Gastrocnemius medialis (tissue), 4 donors: ENCODE results near the gene CLIP2. TPM values are rescaled to one million over a fixed set of nuclear protein-coding genes. Genes with fewer than 3 reads are reported as not detected.

Experiments
- ATAC-seq, 2 donors: fragments of 150-250 bp; one replicate each; pipeline ENCODE4 v1.9.1; 2016
- DNase-seq, 2 donors: peaks; one replicate each; pipeline ENCODE4 v3.0.0-alpha.2; 2019
- H3K27ac ChIP-seq, 4 donors: fragments of 200-600 bp; sonication (generic); 1 replicate in 1 of 4; 2 replicates in 3 of 4; pipeline ENCODE4 v1.5.1; 2016 to 2018; ENCODE audit warnings: mild to moderate bottlenecking in 2 of 4, moderate library complexity in 1 of 4
- H3K27me3 ChIP-seq, 3 donors: fragments of 200-600 bp; sonication (generic) in 2 of 3; 1 replicate in 1 of 3; 2 replicates in 2 of 3; pipeline versions ENCODE4 v1.5.1 to v1.6.0; 2016 to 2019; ENCODE audit warnings: mild to moderate bottlenecking in 1 of 3, moderate library complexity in 1 of 3
- H3K36me3 ChIP-seq, 2 donors: fragments of 200-600 bp; sonication (generic) in 1 of 2; one replicate each; pipeline ENCODE4 v1.5.1; 2017 to 2018
- H3K4me1 ChIP-seq, 2 donors: fragments of 200-600 bp; sonication (generic) in 1 of 2; one replicate each; pipeline ENCODE4 v1.5.1; 2016 to 2017; ENCODE audit warnings: mild to moderate bottlenecking in 2 of 2
- H3K4me3 ChIP-seq, 4 donors: fragments of 200-600 bp; sonication (generic) in 3 of 4; 1 replicate in 1 of 4; 2 replicates in 3 of 4; pipeline ENCODE4 v1.5.1; 2016 to 2019; ENCODE audit warnings: mild to moderate bottlenecking in 2 of 4
- H3K9me3 ChIP-seq, 3 donors: fragments of 200-600 bp; sonication (generic) in 2 of 3; 1 replicate in 1 of 3; 2 replicates in 2 of 3; pipeline ENCODE4 v1.5.1; 2016 to 2019
- POLR2A ChIP-seq, 2 donors: fragments of 450-650 bp; IDR thresholded peaks; one replicate each; pipeline ENCODE4 v1.6.1; 2017; ENCODE audit warnings: antibody characterized with exemption in 2 of 2, mild to moderate bottlenecking in 2 of 2, moderate library complexity in 2 of 2
- in situ Hi-C, 4 donors: fragments of 200-750 bp; cut with MboI; loops; one replicate each; pipeline versions ENCODE4 v1.15.0 to v1.8.0; 2017; ENCODE audit warnings: low sequenced_read_pairs in 4 of 4
- intact Hi-C: fragments of 100-400 bp; cut with DNase I; formaldehyde crosslinking; loops from one replicate; pipeline ENCODE4 v1.15.1; 2023; ENCODE audit warnings: low total_unique reads
- total RNA-seq, 4 donors: library from RNA; depleted of rRNA; stranded (reverse); fragments of >200 nt; gene quantifications; one replicate each; pipeline versions ENCODE4 v1.1.0 to v1.2.3, GENCODE V29; 2016
- TF ChIP-seq, protein P1 (sequence below), 5 experiments: fragments of 450-650 bp in 3 of 5; fragments of 200-600 bp in 2 of 5; sonication (generic) in 2 of 5; IDR thresholded peaks in 4 of 5; conservative IDR thresholded peaks in 1 of 5; 1 replicate in 4 of 5; 2 replicates in 1 of 5; pipeline ENCODE4 v1.5.1; 2016 to 2019; ENCODE audit warnings: antibody characterized with exemption in 5 of 5, mild to moderate bottlenecking in 3 of 5, moderate library complexity in 3 of 5

The CLIP2 gene
- total RNA-seq, 4 donors from 2014 or later, result 2.0 to 10.0 (median 4.2) TPM

DNA sequence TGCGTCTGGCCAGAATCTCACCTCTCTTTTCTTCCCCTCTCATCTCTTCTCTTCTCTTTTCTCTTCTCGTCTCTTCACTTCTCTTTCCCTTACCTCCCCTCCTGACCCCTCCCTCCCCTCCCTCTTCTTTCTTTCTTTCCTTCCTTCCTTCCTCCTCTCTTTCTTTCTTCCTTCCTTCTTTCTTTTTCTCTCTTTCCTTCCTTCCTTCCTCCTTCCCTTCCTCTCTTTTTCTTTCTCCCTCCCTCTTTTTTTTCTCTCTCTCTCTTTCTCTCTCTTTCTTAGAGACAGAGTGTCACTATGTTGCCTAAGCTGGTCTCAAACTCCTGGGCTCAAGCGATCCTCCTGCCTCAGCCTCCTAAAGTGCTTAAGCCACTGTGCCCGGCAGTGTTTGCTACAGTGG is 159.9 kb downstream of the CLIP2 start:
- no peak for TF ChIP-seq POLR2A (IDR thresholded peaks at IDR 0.05)
- TF ChIP-seq, protein P1, sequence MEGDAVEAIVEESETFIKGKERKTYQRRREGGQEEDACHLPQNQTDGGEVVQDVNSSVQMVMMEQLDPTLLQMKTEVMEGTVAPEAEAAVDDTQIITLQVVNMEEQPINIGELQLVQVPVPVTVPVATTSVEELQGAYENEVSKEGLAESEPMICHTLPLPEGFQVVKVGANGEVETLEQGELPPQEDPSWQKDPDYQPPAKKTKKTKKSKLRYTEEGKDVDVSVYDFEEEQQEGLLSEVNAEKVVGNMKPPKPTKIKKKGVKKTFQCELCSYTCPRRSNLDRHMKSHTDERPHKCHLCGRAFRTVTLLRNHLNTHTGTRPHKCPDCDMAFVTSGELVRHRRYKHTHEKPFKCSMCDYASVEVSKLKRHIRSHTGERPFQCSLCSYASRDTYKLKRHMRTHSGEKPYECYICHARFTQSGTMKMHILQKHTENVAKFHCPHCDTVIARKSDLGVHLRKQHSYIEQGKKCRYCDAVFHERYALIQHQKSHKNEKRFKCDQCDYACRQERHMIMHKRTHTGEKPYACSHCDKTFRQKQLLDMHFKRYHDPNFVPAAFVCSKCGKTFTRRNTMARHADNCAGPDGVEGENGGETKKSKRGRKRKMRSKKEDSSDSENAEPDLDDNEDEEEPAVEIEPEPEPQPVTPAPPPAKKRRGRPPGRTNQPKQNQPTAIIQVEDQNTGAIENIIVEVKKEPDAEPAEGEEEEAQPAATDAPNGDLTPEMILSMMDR (IDR thresholded peaks at IDR 0.05 in 4 of 5, conservative IDR thresholded peaks at IDR 0.05 in 1 of 5), result no peak
- Histone ChIP-seq H3K27me3 (no peaks in the 10 kb centered on the region), H3K36me3 (no peaks in the 10 kb centered on the region), H3K4me1 (peaks cover 0 to 9% of the 10 kb centered on the region in 2 donors), H3K9me3 (no peaks in the 10 kb centered on the region), H3K27ac (peak overlapping the region in 1 of 4 donors; percentile 21), H3K4me3 (no peak overlapping the region)
- DNase-seq (no peak), ATAC-seq (no peak)
- in situ Hi-C loops (loop anchor here in 2 of 4 donors (5.0 to 25.0 kb wide), 3 partner anchors 33 to 588 kb away; no protein-coding TSS in a partner anchor), intact Hi-C loops (loop anchor here (2.0 kb wide), 1 partner anchor 120 kb away; no protein-coding TSS in a partner anchor)

DNA sequence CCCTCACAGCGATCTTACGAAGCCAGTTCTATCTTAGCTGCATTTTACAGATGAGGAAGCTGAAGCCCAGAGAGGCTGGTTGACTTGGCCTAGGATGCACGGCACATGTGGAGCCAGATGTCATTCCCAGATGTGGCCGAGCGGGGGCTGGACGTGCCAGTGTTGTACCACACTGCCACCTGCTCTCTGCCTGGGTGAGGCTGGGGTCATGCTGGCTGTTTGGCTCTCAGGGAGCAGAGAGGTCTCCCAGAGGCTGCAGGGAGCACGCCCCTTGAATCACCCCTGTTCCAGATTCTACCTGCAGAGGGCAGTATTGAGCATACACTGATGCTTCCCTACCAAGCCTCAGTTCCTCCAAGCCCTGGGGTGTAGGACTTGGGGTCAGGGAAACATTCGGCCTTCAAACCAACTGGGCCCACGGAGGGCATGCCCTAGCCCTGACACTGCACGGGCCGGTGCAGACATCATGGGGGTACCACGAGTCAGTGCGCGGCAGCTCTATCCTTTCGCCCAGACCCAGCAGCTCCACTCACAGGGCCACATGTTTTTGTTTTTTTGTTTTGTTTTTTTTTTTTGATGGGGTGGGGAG is 160.7 kb downstream of the CLIP2 start:
- peak in 1 of 2 donors; percentile 11 for DNase-seq

DNA sequence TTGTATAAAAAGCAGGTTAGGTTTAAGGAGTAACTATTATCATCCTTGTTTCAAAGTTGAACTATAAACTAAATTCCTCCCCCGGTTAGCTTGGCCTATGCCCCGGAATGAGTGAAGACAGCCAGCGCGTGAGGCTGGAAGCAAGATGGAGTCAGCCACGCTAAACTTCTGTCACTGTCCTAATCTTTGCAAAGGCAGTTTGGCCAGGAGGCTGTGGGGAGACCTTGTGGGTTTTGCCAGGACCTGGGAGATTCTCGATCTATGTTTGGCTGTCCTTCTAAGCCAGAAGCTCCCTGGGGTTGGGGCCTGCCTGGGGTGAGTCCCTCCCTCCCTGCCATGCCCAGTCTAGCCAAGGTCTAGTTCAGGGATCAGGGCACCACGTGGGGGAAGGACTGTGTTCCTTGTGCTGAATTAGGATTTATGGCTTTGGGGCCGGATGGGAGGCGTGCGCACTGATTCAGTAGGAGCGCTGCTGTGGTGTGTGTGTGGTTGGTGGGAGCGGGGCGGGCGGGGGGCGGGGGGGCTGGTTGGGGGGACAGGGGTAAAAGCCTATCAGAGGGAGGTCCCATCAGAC is 163.6 kb downstream of the CLIP2 start:
- DNase-seq (peak in 1 of 2 donors; percentile 74), ATAC-seq (peak in 1 of 2 donors; percentile 31)
- Histone ChIP-seq H3K4me1 (peaks cover 21 to 24% of the 10 kb centered on the region in 2 donors), H3K9me3 (no peaks in the 10 kb centered on the region), H3K27ac (peak overlapping the region; percentile 93 to 100 (median 100)), H3K36me3 (no peaks in the 10 kb centered on the region), H3K4me3 (peak overlapping the region; percentile 63 to 96 (median 83)), H3K27me3 (no peaks in the 10 kb centered on the region)
- TF ChIP-seq POLR2A (IDR thresholded peaks at IDR 0.05), result no peak
- TF ChIP-seq, protein P1 (IDR thresholded peaks at IDR 0.05 in 4 of 5, conservative IDR thresholded peaks at IDR 0.05 in 1 of 5), result no peak
- in situ Hi-C loops, result no loop called here
- intact Hi-C loops, result no loop called here

More for the DNA sequence above, 160.7 kb downstream of the CLIP2 start:
- ATAC-seq, result peak in 1 of 2 donors; percentile 32
- Histone ChIP-seq H3K27me3 (no peaks in the 10 kb centered on the region), H3K4me3 (no peak overlapping the region), H3K27ac (peak overlapping the region in 1 of 4 donors; percentile 21), H3K9me3 (no peaks in the 10 kb centered on the region), H3K36me3 (no peaks in the 10 kb centered on the region), H3K4me1 (peaks cover 0 to 9% of the 10 kb centered on the region in 2 donors)
- no peak for TF ChIP-seq POLR2A (IDR thresholded peaks at IDR 0.05)
- TF ChIP-seq, protein P1 (IDR thresholded peaks at IDR 0.05 in 4 of 5, conservative IDR thresholded peaks at IDR 0.05 in 1 of 5), result peak; percentile 56 to 88 (median 83)
- intact Hi-C loops, result loop anchor here (2.0 kb wide), 1 partner anchor 119 kb away; no protein-coding TSS in a partner anchor
- in situ Hi-C loops, result loop anchor here in 2 of 4 donors (5.0 to 25.0 kb wide), 3 partner anchors 32 to 587 kb away; no protein-coding TSS in a partner anchor

DNA sequence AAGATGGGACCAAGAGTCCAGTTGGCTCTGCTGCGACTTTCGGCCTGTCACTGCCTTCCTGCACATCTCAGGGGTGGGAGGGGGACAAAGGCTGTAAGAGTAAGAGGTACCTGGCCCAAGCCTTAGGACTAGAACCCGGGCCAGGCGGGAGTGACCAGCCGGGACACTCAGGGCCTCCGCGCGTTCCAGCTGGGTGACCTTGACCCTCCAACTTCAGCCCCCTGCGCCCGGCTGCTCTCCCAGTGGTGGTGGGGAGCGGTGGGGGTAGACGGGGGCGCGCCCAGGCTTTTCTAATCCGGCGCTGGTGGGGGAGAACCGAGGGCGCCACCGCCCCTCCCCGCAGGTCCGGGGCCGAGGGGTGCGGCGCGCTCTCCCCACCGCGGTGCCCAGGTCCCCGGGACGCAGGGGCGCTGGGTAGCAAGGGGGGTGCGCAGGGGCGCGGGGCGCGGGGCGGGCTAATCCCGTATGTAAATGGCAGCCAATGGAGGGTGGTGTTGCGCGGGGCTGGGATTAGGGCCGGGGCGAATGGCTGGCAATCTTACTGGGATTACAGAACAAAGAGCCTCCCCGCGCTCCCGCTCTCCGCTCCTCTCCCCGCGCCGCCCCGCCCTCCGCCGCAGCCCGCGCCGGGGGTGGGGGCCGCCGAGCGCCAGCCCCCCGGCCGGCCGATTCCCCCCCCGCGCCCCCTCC is 164.3 kb downstream of the CLIP2 start, which contains the start of gene GTF2IRD1:
Gene GTF2IRD1 (plus strand): TSS at position 585 of the 690 bp plus-strand sequence. CDS start 54,175 bp downstream, outside the sequence.
- peak; percentile 19 to 25 for ATAC-seq
- H3K36me3 ChIP-seq, result no peaks in the 10 kb centered on the region

More for the DNA sequence above, 164.3 kb downstream of the CLIP2 start, which contains the start of gene GTF2IRD1:
- Histone ChIP-seq H3K4me3 (peak within 1 kb of the TSS; percentile 63 to 96 (median 83)), H3K27ac (peak within 1 kb of the TSS; percentile 93 to 100 (median 100)), H3K27me3 (no peaks in the 10 kb centered on the region), H3K4me1 (peaks cover 25 to 29% of the 10 kb centered on the region in 2 donors), H3K9me3 (no peaks in the 10 kb centered on the region)
- intact Hi-C loops, result no loop called here
- TF ChIP-seq POLR2A (IDR thresholded peaks at IDR 0.05), result peak in 1 of 2 donors; percentile 39
- TF ChIP-seq, protein P1 (IDR thresholded peaks at IDR 0.05 in 4 of 5, conservative IDR thresholded peaks at IDR 0.05 in 1 of 5), result no peak
- DNase-seq, result peak; percentile 71 to 80
- in situ Hi-C loops, result no loop called here
